Diencephalon (tissue), 1 donor: Measurements from ENCODE around the gene PCSK6. TPM values are rescaled to one million over a fixed set of nuclear protein-coding genes. Genes with fewer than 3 reads are reported as not detected.

Source experiments
- total RNA-seq: library from RNA; depleted of rRNA; stranded (reverse); fragments of >200 nt; gene quantifications from one replicate; pipeline ENCODE4 v1.2.3, GENCODE V29; 2014

PCSK6 gene
- total RNA-seq: 17.8 TPM

GRCh38 chr15:101489599-101490407 lies at the start of gene PCSK6:
TSS of gene PCSK6 (minus strand) at chr15:101489707. CDS start at chr15:101489670, 37 bp downstream.

GRCh38 chr15:101294731-101295606 lies 194.5 kb downstream of the PCSK6 start, which contains the start of gene SNRPA1:
TSS of gene SNRPA1 (minus strand) at chr15:101295248. CDS start at chr15:101295178, 70 bp downstream.

GRCh38 chr15:101277038-101277822 lies 212.3 kb downstream of the PCSK6 start, which contains the start of gene SELENOS:
TSS of gene SELENOS (minus strand) at chr15:101277485. CDS start at chr15:101277417, 68 bp downstream.

Other genes starting within 250 kb of the PCSK6 start
- gene CHSY1, start 237.7 kb downstream of the PCSK6 start, total RNA-seq: 34.1 TPM
- 45.9 TPM for gene SELENOS, start 212.2 kb downstream of the PCSK6 start, total RNA-seq
- gene SNRPA1, start 194.5 kb downstream of the PCSK6 start, total RNA-seq: 16.6 TPM
- gene TM2D3, start 162.7 kb upstream of the PCSK6 start, total RNA-seq: 103 TPM
- 29.8 TPM for gene TARS3, start 234.8 kb upstream of the PCSK6 start, total RNA-seq